SU-DHL-6 (cell line): ENCODE results near the gene LRP11.
"Not testable (repeated sequence)": the region's sequence is repeated elsewhere in the genome, so short reads cannot be mapped to it uniquely, and the experiment has no call there.

Source experiments
- EZH2phosphoT487 ChIP-seq: fragments of 200-600 bp; sonication (generic), shearing (Covaris generic); conservative IDR thresholded peaks from 2 replicates; pipeline ENCODE4 v1.6.1; 2018; ENCODE audit warnings: mild to moderate bottlenecking, antibody characterized with exemption, low read length, moderate library complexity, mixed read lengths
- TF ChIP-seq, protein P1 (sequence below): fragments of 200-600 bp; sonication (generic); IDR thresholded peaks from one replicate; pipeline ENCODE4 v1.5.1; 2017; ENCODE audit warnings: antibody characterized with exemption, mild to moderate bottlenecking, low read length, moderate library complexity; ENCODE audit not compliant: insufficient read depth, poor library complexity, severe bottlenecking

DNA sequence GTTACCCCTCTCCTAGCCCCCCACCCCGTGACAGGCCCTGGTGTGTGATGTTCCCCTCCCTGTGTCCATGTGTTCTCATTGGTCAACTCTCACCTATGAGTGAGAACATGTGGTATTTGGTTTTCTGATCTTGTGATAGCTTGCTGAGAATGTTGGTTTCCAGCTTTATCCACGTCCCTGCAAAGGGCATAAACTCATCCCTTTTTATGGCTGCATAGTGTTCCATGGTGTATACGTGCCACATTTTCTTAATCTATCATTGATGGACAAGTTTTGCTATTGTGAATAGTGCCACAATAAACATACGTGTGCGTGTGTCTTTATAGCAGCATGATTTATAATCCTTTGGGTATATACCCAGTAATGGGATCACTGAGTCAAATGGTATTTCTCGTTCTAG lies 27.7 kb upstream of the LRP11 start:
- TF ChIP-seq, protein P1, sequence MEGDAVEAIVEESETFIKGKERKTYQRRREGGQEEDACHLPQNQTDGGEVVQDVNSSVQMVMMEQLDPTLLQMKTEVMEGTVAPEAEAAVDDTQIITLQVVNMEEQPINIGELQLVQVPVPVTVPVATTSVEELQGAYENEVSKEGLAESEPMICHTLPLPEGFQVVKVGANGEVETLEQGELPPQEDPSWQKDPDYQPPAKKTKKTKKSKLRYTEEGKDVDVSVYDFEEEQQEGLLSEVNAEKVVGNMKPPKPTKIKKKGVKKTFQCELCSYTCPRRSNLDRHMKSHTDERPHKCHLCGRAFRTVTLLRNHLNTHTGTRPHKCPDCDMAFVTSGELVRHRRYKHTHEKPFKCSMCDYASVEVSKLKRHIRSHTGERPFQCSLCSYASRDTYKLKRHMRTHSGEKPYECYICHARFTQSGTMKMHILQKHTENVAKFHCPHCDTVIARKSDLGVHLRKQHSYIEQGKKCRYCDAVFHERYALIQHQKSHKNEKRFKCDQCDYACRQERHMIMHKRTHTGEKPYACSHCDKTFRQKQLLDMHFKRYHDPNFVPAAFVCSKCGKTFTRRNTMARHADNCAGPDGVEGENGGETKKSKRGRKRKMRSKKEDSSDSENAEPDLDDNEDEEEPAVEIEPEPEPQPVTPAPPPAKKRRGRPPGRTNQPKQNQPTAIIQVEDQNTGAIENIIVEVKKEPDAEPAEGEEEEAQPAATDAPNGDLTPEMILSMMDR: not testable (repeated sequence)
- TF ChIP-seq EZH2phosphoT487: not testable (repeated sequence)
